ENCODE measurements around the gene LRRC40. TPM values are rescaled to one million over a fixed set of nuclear protein-coding genes. Genes with fewer than 3 reads are reported as not detected.

Gene LRRC40
- total RNA-seq, 1 experiment from 2014 or later: 12.0 TPM

- Histone ChIP-seq H3K4me2 (no peak overlapping the region), H3K27me3 (ENCODE audit: insufficient read depth, low read depth) (no peaks in the 10 kb centered on the region), H4K20me1 (ENCODE audit: insufficient read depth) (peaks cover 46% of the 10 kb centered on the region), H3K9me3 (ENCODE audit: insufficient read depth, low read depth) (no peaks in the 10 kb centered on the region), H3K27ac (no peak overlapping the region), H3K4me1 (replicated peaks; ENCODE audit: insufficient read depth) (no peaks in the 10 kb centered on the region), H3F3A (ENCODE audit: insufficient read depth, low read depth) (peaks cover 21% of the 10 kb centered on the region), H3K79me2 (ENCODE audit: low read depth) (peaks cover 27% of the 10 kb centered on the region), H2AFZ (no peak overlapping the region), H3K4me3 (no peak overlapping the region), H3K9me2 (ENCODE audit: insufficient read depth) (no peaks in the 10 kb centered on the region), H3K36me3 (ENCODE audit: low read depth) (peaks cover 86% of the 10 kb centered on the region)
- POLR2A ChIA-PET (ENCODE audit: unreplicated experiment): no interaction called here
- intact Hi-C loops (cut with micrococcal nuclease; ENCODE audit: unreplicated experiment): no loop called here
- TF ChIP-seq EZH2 (IDR thresholded peaks at IDR 0.05; ENCODE audit: low read depth) (no peak), CTCF (conservative IDR thresholded peaks at IDR 0.05) (no peak)
- no peak for DNase-seq
- CTCF ChIA-PET: no interaction called here
- BruUV-seq (replicated peaks): no TSS peak
These were observed 26.1 kb upstream of the LRRC40 start for GRCh38 chr1:70231475-70231874.

- intact Hi-C loops (cut with micrococcal nuclease; ENCODE audit: unreplicated experiment): loop anchor here (2.0 kb wide), 1 partner anchor 18 kb away; no protein-coding TSS in a partner anchor
- peaks cover 60% of the 10 kb centered on the region for H4K20me1 ChIP-seq (ENCODE audit: insufficient read depth)
- no peak overlapping the region for H3K4me3 ChIP-seq
- POLR2A ChIA-PET (ENCODE audit: unreplicated experiment): no interaction called here
- H3K4me2 ChIP-seq: no peak overlapping the region
- no peaks in the 10 kb centered on the region for H3K27me3 ChIP-seq (ENCODE audit: insufficient read depth, low read depth)
- H3K79me2 ChIP-seq (ENCODE audit: low read depth): peaks cover 55% of the 10 kb centered on the region
- CTCF ChIA-PET: no interaction called here
- peaks cover 4% of the 10 kb centered on the region for H3K4me1 ChIP-seq (replicated peaks; ENCODE audit: insufficient read depth)
- H2AFZ ChIP-seq: no peak overlapping the region
- no peaks in the 10 kb centered on the region for H3K9me3 ChIP-seq (ENCODE audit: insufficient read depth, low read depth)
- H3K27ac ChIP-seq: no peak overlapping the region
- no TSS peak for BruUV-seq (replicated peaks)
- TF ChIP-seq EZH2 (IDR thresholded peaks at IDR 0.05; ENCODE audit: low read depth): no peak
- no peak for TF ChIP-seq CTCF (conservative IDR thresholded peaks at IDR 0.05)
- no peak for DNase-seq
- peaks cover 77% of the 10 kb centered on the region for H3K36me3 ChIP-seq (ENCODE audit: low read depth)
- H3K9me2 ChIP-seq (ENCODE audit: insufficient read depth): no peaks in the 10 kb centered on the region
- peaks cover 17% of the 10 kb centered on the region for H3F3A ChIP-seq (ENCODE audit: insufficient read depth, low read depth)
These were observed 23.3 kb upstream of the LRRC40 start for GRCh38 chr1:70228670-70229069.

DNA sequence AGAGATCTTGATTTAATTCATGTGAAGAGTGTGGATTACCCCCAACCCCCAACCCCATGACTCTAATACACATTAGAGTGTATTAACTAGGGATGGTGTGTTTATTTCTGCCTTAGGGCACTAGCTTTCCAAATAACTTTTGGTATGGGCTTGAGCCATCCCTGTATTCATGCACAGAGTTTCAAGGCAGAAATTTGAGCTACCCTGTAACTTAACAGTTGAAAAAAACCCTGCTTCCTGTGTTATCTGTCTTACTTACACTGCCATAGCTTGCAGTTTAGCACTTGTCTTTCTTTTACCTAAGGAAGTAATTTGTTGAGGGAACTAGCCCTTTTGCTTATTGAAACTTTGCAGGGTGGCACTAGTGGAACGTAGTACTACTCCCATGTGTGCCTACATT is 22.1 kb upstream of the LRRC40 start:
- Histone ChIP-seq H4K20me1 (ENCODE audit: insufficient read depth) (peaks cover 64% of the 10 kb centered on the region), H3K9me2 (ENCODE audit: insufficient read depth) (no peaks in the 10 kb centered on the region), H3K79me2 (ENCODE audit: low read depth) (peaks cover 68% of the 10 kb centered on the region), H3K27me3 (ENCODE audit: insufficient read depth, low read depth) (no peaks in the 10 kb centered on the region), H3K27ac (no peak overlapping the region), H2AFZ (no peak overlapping the region), H3K4me2 (no peak overlapping the region), H3F3A (ENCODE audit: insufficient read depth, low read depth) (peaks cover 14% of the 10 kb centered on the region), H3K36me3 (ENCODE audit: low read depth) (peaks cover 76% of the 10 kb centered on the region), H3K9me3 (ENCODE audit: insufficient read depth, low read depth) (no peaks in the 10 kb centered on the region), H3K4me3 (no peak overlapping the region), H3K4me1 (replicated peaks; ENCODE audit: insufficient read depth) (peaks cover 16% of the 10 kb centered on the region)
- no peak for TF ChIP-seq CTCF (conservative IDR thresholded peaks at IDR 0.05)
- TF ChIP-seq EZH2 (IDR thresholded peaks at IDR 0.05; ENCODE audit: low read depth): no peak
- DNase-seq: no peak
- ChIA-PET CTCF (no interaction called here), POLR2A (ENCODE audit: unreplicated experiment) (no interaction called here)
- no TSS peak for BruUV-seq (replicated peaks)
- intact Hi-C loops (cut with micrococcal nuclease; ENCODE audit: unreplicated experiment): no loop called here

Data from PC-9 (cell line).